Neural progenitor cell (in vitro differentiated cells): ENCODE measurements around the gene TCEANC2.

Source experiments
- CTCF ChIP-seq: fragments of 200-600 bp; sonication (generic); IDR thresholded peaks from 2 replicates; pipeline ENCODE4 v1.5.1; 2017; ENCODE audit warnings: antibody characterized with exemption, mild to moderate bottlenecking
- EZH2 ChIP-seq: fragments of 200-600 bp; sonication (generic); IDR thresholded peaks from 2 replicates; pipeline ENCODE4 v1.6.1; 2017; ENCODE audit warnings: antibody characterized with exemption, mild to moderate bottlenecking, moderate library complexity
- EZH2phosphoT487 ChIP-seq: fragments of 200-600 bp; sonication (generic); IDR thresholded peaks from 2 replicates; pipeline ENCODE4 v1.6.1; 2017; ENCODE audit warnings: antibody characterized with exemption

- TF ChIP-seq CTCF = no peak
- TF ChIP-seq EZH2 = no peak
- no peak for TF ChIP-seq EZH2phosphoT487
Measured at GRCh38 chr1:54142146-54142900, 88.9 kb downstream of the TCEANC2 start.
